CD14-positive monocyte (primary cell): ENCODE results near the gene KSR2. TPM values are rescaled to one million over a fixed set of nuclear protein-coding genes. Genes with fewer than 3 reads are reported as not detected.

Experiments
- DNase-seq, 3 donors: peaks; one replicate each; pipeline ENCODE4 v3.0.0-alpha.2; 2011 to 2022
- H2AFZ ChIP-seq: 2 replicates; pipeline ENCODE4 v1.6.0; 2012; ENCODE audit warnings: mild to moderate bottlenecking, low read depth, low read length, inconsistent platforms; ENCODE audit not compliant: insufficient read depth, poor library complexity, severe bottlenecking
- H3K27ac ChIP-seq, 2 donors: 1 replicate in 1 of 2; 2 replicates in 1 of 2; pipeline ENCODE4 v1.5.1; 2012 to 2013; ENCODE audit warnings: low read length in 2 of 2, control low read depth in 1 of 2, inconsistent platforms in 1 of 2, low read depth in 1 of 2, mild to moderate bottlenecking in 1 of 2
- H3K27me3 ChIP-seq, 2 donors: one replicate each; pipeline versions ENCODE4 v1.6.0 to v1.6.1; 2011 to 2013; ENCODE audit warnings: low read length in 2 of 2; ENCODE audit not compliant: control insufficient read depth in 2 of 2, insufficient read depth in 2 of 2
- H3K36me3 ChIP-seq, 2 donors: replicated peaks in 1 of 2; 1 replicate in 1 of 2; 2 replicates in 1 of 2; pipeline versions ENCODE4 v1.5.1 to v1.6.1; 2012 to 2013; ENCODE audit warnings: low read length in 2 of 2, control low read depth in 1 of 2, inconsistent platforms in 1 of 2, mild to moderate bottlenecking in 1 of 2; ENCODE audit not compliant: insufficient read depth in 2 of 2, control insufficient read depth in 1 of 2
- H3K4me1 ChIP-seq, 2 donors: 1 replicate in 1 of 2; 2 replicates in 1 of 2; pipeline versions ENCODE4 v1.5.1 to v1.6.1; 2012 to 2013; ENCODE audit warnings: low read length in 2 of 2, control low read depth in 1 of 2, inconsistent platforms in 1 of 2, mild to moderate bottlenecking in 1 of 2, moderate library complexity in 1 of 2; ENCODE audit not compliant: insufficient read depth in 2 of 2, control insufficient read depth in 1 of 2
- H3K4me2 ChIP-seq: replicated peaks from 2 replicates; pipeline ENCODE3; 2012; ENCODE audit warnings: low read length, moderate library complexity, mild to moderate bottlenecking; ENCODE audit not compliant: poor library complexity, severe bottlenecking; ENCODE audit errors: extremely low read depth
- H3K4me3 ChIP-seq, 3 experiments: fragments of 200-600 bp in 1 of 3; sonication (generic) in 1 of 3; replicated peaks in 1 of 3; 1 replicate in 2 of 3; 2 replicates in 1 of 3; pipeline ENCODE4 v1.5.1; 2011 to 2013; ENCODE audit warnings: low read length in 3 of 3, mild to moderate bottlenecking in 3 of 3, control low read depth in 2 of 3, low read depth in 2 of 3, inconsistent platforms in 1 of 3, moderate library complexity in 1 of 3
- H3K79me2 ChIP-seq: 2 replicates; pipeline ENCODE4 v1.6.0; 2012; ENCODE audit warnings: mild to moderate bottlenecking, control low read depth, inconsistent platforms, low read length, moderate library complexity; ENCODE audit not compliant: insufficient read depth
- H3K9ac ChIP-seq: 2 replicates; pipeline ENCODE4 v1.6.0; 2017; ENCODE audit warnings: low read length, mild to moderate bottlenecking; ENCODE audit not compliant: insufficient read depth, poor library complexity, severe bottlenecking
- H3K9me3 ChIP-seq, 2 donors: replicated peaks in 1 of 2; 1 replicate in 1 of 2; 2 replicates in 1 of 2; pipeline versions ENCODE4 v1.5.1 to v1.6.1; 2012 to 2013; ENCODE audit warnings: low read length in 2 of 2, control low read depth in 1 of 2; ENCODE audit not compliant: control insufficient read depth in 1 of 2, insufficient read depth in 1 of 2
- H4K20me1 ChIP-seq: 2 replicates; pipeline ENCODE4 v1.6.0; 2012; ENCODE audit warnings: mild to moderate bottlenecking, low read length, control low read depth, moderate library complexity; ENCODE audit not compliant: insufficient read depth
- H3K27ac Mint-ChIP-seq, 7 donors: one replicate each; pipeline ENCODE4 v1.8.0; 2020; ENCODE audit warnings: mild to moderate bottlenecking in 7 of 7, mixed read lengths in 7 of 7, moderate library complexity in 6 of 7, inconsistent platforms in 2 of 7
- H3K27me3 Mint-ChIP-seq, 3 donors: one replicate each; pipeline ENCODE4 v1.8.0; 2021 to 2022; ENCODE audit warnings: low read depth in 3 of 3, mild to moderate bottlenecking in 3 of 3, mixed read lengths in 3 of 3, moderate library complexity in 3 of 3, inconsistent platforms in 1 of 3
- H3K36me3 Mint-ChIP-seq, 2 donors: one replicate each; pipeline ENCODE4 v1.8.0; 2020; ENCODE audit warnings: mixed read lengths in 2 of 2, inconsistent platforms in 1 of 2, mild to moderate bottlenecking in 1 of 2
- H3K4me1 Mint-ChIP-seq: one replicate; pipeline ENCODE4 v1.8.0; 2020; ENCODE audit warnings: mild to moderate bottlenecking, mixed read lengths
- H3K4me3 Mint-ChIP-seq, 2 donors: one replicate each; pipeline ENCODE4 v1.8.0; 2020; ENCODE audit warnings: mild to moderate bottlenecking in 2 of 2, mixed read lengths in 2 of 2, moderate library complexity in 1 of 2
- H3K9me3 Mint-ChIP-seq, 7 donors: one replicate each; pipeline ENCODE4 v1.8.0; 2020 to 2022; ENCODE audit warnings: mixed read lengths in 7 of 7, mild to moderate bottlenecking in 6 of 7, moderate library complexity in 6 of 7, inconsistent platforms in 2 of 7
- WGBS: methylation state at CpG from one replicate; pipeline ENCODE4 v1.1.5; 2013; ENCODE audit warnings: missing lambda C conversion rate; ENCODE audit not compliant: insufficient coverage; 5-methylcytosine and 5-hydroxymethylcytosine counted together
- intact Hi-C, 2 donors: fragments of 100-400 bp; cut with micrococcal nuclease; formaldehyde crosslinking; loops; one replicate each; pipeline versions ENCODE4 v1.15.0 to v1.15.1; 2023
- polyA plus RNA-seq, 3 donors: library from polyadenylated mRNA; depleted of rRNA in 1 of 3; unstranded in 2 of 3; stranded (reverse) in 1 of 3; fragments of 300-500 nt in 2 of 3; fragments of >200 nt in 1 of 3; fragmentation: Illumina TruSeq in 2 of 3; gene quantifications; 1 replicate in 2 of 3; 2 replicates in 1 of 3; pipeline ENCODE4 v1.2.3, GENCODE V29; 2012 to 2021
- TF ChIP-seq, protein P1 (sequence below): fragments of 200-600 bp; IDR thresholded peaks from one replicate; pipeline ENCODE4 v1.8.0; 2022; ENCODE audit warnings: antibody characterized with exemption, mild to moderate bottlenecking

Gene KSR2
- polyA plus RNA-seq, 3 donors: not detected

DNA sequence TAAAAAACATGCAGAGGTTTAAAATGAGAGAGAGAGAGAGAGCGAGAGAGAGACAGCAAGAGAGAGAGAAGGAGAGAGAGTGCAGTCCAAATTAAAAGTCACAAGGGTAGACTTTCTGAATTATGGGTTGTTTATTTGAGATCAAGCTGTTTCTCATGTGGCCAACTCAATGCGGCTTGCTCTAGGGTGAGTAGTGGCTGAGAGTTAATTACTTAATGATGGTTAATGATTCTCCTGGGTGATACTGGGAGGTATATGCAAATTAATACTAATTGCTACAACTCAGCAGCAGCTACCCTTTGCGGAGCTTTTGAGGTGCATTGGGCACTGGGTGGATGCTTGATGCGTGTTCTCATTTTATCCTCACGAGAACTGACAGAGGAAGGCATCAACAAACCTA lies 485.3 kb downstream of the KSR2 start:
- H3K4me1 ChIP-seq: no peaks in the 10 kb centered on the region
- TF ChIP-seq, protein P1, sequence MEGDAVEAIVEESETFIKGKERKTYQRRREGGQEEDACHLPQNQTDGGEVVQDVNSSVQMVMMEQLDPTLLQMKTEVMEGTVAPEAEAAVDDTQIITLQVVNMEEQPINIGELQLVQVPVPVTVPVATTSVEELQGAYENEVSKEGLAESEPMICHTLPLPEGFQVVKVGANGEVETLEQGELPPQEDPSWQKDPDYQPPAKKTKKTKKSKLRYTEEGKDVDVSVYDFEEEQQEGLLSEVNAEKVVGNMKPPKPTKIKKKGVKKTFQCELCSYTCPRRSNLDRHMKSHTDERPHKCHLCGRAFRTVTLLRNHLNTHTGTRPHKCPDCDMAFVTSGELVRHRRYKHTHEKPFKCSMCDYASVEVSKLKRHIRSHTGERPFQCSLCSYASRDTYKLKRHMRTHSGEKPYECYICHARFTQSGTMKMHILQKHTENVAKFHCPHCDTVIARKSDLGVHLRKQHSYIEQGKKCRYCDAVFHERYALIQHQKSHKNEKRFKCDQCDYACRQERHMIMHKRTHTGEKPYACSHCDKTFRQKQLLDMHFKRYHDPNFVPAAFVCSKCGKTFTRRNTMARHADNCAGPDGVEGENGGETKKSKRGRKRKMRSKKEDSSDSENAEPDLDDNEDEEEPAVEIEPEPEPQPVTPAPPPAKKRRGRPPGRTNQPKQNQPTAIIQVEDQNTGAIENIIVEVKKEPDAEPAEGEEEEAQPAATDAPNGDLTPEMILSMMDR: no peak
- intact Hi-C loops: no loop called here

GRCh38 chr12:117481470-117481869 lies 487.3 kb downstream of the KSR2 start:
- peaks cover under 1 to 2% of the 10 kb centered on the region in 2 donors for H3K9me3 ChIP-seq
- peaks cover 0 to 6% (median 0%) of the 10 kb centered on the region in 7 donors for H3K9me3 Mint-ChIP-seq
- no peaks in the 10 kb centered on the region for H3K4me1 Mint-ChIP-seq
- H3K4me2 ChIP-seq: no peak overlapping the region
- intact Hi-C loops: no loop called here
- no peaks in the 10 kb centered on the region for H3K36me3 ChIP-seq
- no peak overlapping the region for H3K4me3 ChIP-seq
- no peak overlapping the region for H3K27ac Mint-ChIP-seq
- H3K36me3 Mint-ChIP-seq: no peaks in the 10 kb centered on the region
- DNase-seq: no peak
- no peak overlapping the region for H3K27ac ChIP-seq
- no peak overlapping the region for H3K9ac ChIP-seq
- peaks cover 0 to 3% of the 10 kb centered on the region in 2 donors for H3K27me3 ChIP-seq
- no peaks in the 10 kb centered on the region for H3K4me1 ChIP-seq
- H3K79me2 ChIP-seq: no peaks in the 10 kb centered on the region
- TF ChIP-seq, protein P1: no peak
- no peak overlapping the region for H3K4me3 Mint-ChIP-seq
- H4K20me1 ChIP-seq: no peaks in the 10 kb centered on the region
- peaks cover 10 to 19% (median 18%) of the 10 kb centered on the region in 3 donors for H3K27me3 Mint-ChIP-seq
- WGBS: no CpG with 5 or more reads among the region's 1 CpG
- no peak overlapping the region for H2AFZ ChIP-seq

More for the DNA sequence above, 485.3 kb downstream of the KSR2 start:
- peaks cover 0 to 3% of the 10 kb centered on the region in 2 donors for H3K27me3 ChIP-seq
- 91% methylated on average over 4 of the region's 5 CpGs for WGBS
- Mint-ChIP-seq H3K4me1 (no peaks in the 10 kb centered on the region), H3K4me3 (no peak overlapping the region), H3K27ac (no peak overlapping the region), H3K27me3 (peaks cover 12 to 21% (median 20%) of the 10 kb centered on the region in 3 donors), H3K36me3 (no peaks in the 10 kb centered on the region), H3K9me3 (peaks cover 0 to 6% (median 0%) of the 10 kb centered on the region in 7 donors)
- H2AFZ ChIP-seq: no peak overlapping the region
- H3K36me3 ChIP-seq: no peaks in the 10 kb centered on the region
- no peak overlapping the region for H3K4me3 ChIP-seq
- no peak overlapping the region for H3K27ac ChIP-seq
- H3K79me2 ChIP-seq: no peaks in the 10 kb centered on the region
- no peak for DNase-seq
- H3K9ac ChIP-seq: no peak overlapping the region
- H3K9me3 ChIP-seq: no peaks in the 10 kb centered on the region
- H4K20me1 ChIP-seq: no peaks in the 10 kb centered on the region
- H3K4me2 ChIP-seq: no peak overlapping the region
